Activated CD8-positive, alpha-beta memory T cell treated with anti-CD3 and anti-CD28 coated beads, Interleukin-2, amount 50 U/mL, for 24 hours (primary cell): ENCODE data around the gene DUSP22.
"Not testable (repeated sequence)": the region's sequence is repeated elsewhere in the genome, so short reads cannot be mapped to it uniquely, and the experiment has no call there.

Experiments used
- DNase-seq: peaks from one replicate; pipeline ENCODE4 v3.0.0-alpha.2; 2020; ENCODE audit errors: extremely low read depth

Gene DUSP22

DNA sequence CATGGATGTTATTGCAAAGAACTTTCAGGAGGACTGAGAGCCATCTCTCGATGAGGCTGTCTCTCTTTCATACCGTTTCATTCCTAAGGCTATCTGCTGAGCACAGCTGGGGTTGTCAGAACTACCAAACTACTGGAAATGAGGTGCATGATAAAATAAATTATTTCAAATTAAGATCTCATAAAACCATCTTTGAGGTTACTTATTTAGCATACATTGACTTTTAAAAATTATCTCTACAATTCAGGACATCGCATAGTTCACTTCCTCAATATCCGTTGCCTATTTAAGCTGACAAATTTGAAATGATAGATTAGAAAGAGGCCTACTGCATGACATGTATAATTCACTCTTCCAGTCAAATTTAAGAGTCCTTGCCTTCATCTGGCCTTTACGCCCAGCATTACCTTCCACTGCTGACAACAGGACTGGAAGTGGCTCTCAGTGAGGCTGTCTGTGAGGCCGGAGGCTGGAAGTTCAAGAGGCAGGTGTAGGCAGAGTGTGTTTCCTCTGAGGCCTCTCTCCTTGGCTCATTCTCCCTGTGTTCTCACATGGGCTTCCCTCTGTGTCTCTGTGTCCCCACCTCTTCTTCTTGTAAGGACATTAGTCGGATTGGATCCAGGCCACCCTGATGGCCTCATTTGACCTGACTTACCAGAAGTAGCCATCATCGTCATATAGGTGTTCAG, 12.8 kb upstream of the DUSP22 start:
- no peak for DNase-seq

DNA sequence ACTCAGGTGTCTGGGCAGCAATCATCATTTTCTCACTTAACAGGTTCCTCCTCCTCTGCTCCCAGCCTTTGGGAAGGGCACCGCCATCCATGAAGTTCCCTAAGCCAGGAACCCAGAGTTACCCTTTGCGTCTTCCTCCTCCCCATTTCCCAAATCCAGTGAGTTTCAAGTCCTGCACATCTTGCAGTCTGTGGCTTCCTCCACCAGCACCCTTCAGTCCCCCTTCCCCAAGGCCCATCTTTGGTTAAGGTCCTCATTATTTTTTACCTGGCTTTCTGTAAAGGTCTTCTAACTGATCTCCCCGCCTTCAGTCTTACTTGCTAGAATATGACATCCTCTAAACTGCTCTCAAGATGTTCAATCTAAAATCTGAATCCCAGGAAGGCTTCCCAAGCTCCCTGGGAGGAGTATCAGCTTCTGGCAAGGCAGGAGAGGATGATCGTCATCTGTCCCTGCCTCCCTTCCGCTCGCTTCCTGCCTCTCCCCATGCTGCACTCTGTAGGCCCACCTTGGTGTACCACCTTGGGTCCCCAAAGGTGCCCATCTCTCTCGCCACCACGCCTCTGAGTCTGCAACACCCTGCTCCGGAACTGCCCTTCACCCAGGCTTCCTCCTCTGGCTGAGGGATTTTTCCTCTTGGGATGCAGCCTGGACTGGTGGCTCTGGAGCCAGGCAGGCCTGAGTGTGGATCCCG, 11.4 kb upstream of the DUSP22 start:
- no peak for DNase-seq

GRCh38 chr6:281469-282103, 10.7 kb upstream of the DUSP22 start:
- DNase-seq: no peak

DNA sequence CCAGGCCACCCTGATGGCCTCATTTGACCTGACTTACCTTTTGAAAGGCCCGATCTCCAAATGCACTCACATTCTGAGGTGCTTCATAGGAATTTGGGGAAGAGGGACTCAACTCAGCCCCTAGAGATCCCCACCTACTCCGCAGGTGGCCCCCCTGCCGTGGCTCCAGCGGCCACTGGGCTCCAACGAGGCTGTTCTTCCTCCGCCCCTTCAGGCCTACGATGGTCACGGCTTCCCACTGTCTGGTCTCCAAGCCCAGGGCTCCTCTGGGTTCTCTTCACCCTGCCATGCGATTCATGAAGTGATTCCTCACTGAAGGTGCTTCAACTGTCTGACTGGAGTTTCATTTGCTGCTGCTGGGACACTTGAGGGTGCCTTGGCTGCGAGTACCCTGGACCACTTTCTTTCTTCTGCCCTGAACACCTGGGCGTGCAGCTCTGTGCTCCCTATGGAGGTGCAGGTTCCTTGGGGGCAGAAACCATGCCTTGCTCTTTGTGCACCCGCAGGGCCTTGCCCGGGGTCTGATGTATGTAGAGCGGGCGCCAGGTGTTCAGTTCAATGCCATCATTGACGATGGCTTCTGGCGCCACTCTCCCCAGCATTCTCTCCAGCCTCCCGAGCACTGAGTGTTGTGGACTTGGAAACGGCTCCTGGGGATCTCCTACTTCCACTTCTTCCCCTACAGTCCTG, 10.0 kb upstream of the DUSP22 start:
- DNase-seq: no peak

- no peak for DNase-seq
Measured at GRCh38 chr6:282867-283416, 9.3 kb upstream of the DUSP22 start.

GRCh38 chr6:284486-284885, 7.8 kb upstream of the DUSP22 start:
- DNase-seq: no peak

DNA sequence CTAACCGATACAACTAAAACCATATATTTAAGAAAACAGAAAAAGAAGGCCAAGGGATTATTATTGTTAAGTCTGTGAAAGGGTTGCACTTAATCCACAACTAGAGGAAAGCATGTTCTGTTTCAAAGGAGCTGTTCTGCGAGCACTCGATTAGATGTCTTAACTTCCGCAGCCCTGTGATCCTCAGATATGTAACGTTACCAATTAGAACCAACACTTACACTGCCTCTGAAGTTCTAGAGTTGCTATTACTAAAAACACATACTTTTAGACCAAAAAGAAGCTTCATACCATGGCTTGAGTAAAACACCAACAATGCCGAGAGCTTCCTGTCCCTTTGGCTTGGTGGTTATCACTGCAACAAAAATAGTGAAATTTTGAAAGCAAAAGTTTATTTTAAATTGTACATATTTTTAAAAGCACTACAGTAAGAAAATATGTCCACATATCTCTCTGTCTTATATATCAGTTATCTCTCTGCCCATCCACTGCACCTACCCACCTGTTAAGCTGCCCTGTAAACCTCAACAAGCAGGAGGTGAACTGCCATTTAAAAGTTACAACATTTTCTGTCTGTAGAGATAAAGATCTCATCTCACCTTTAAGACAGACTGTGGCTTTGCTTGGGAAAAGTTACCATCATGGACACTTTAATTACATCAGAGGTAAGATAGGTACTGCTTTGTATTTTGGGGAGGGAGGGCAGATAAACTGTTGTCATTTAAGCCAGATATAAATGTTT, 7.1 kb upstream of the DUSP22 start:
- DNase-seq: no peak

- not testable (repeated sequence) for DNase-seq
Measured at GRCh38 chr6:285902-286301, 6.4 kb upstream of the DUSP22 start.

DNA sequence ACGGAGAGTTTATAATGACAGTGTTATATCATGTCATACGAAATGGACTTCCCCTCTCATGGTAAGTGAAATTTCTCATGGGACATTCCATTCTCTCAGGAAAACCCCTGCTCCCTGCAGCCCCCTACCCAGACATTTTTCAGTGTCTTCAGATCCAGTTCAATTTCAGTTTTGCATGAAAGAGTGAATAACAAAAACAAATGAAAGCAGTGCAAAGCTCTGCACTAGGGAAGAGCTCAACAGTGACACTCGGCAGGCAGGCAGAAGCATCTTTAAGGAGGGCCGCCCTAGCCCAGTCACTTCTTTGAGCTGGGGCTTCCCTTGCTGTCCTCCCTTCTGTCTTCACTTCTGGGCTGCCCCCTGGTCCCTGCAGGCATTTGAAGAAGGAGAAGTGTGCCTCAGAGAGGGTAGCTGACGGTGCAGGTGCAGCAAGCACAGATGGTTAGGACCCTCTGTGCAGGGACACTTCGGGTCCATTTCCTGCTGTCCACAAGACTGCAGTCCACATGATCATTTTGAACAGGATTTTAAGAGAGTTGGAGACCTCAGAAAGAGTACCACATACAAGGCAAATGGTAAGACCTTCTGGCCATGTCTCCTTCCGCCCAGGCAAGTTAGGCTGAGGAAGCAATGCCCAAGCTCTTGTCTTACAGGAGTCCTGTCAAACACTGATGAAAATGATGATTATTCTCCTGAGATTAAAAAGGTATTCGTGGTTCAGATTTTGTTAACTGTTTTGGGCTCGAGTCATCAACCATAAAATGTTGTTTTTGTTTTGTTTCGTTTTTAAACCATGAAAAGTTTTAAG, 5.4 kb upstream of the DUSP22 start:
- no peak for DNase-seq

DNA sequence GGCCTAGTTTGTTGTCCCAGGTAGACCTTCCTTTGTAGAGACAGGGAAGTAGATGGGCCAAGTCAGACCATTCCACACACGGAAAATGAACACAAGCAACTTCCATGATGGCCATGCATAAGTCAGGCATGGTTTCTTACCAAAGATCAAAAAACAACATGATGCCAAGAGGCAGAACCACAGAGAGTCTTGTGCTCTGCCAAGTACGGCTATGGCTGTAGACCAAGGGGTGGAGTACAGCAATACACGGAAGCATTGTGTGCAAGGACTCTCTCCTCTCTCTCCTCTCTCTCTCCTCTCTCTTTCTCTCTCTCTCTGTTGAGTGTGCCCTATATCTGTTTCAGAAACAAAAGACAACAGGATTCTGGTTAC, 4.8 kb upstream of the DUSP22 start:
- DNase-seq: no peak

DNA sequence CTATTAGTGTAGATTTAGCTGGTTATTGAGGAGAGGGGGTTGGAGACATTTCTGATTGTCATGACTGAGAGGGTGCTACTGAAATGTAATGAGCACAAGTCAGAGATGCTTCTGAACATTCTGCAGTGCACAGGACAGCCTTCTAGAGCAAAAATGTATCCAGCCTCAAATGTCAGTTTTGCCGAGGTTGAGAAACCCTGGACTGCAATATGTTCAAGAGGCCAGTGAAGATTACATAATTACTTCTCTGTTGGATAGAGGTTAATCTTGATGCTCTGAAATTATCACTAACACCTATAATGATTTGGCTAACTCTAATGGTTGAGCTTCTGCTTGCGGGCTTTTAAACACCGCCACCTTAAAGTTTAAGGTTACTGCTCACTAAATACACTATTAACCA, 3.4 kb upstream of the DUSP22 start:
- no peak for DNase-seq

GRCh38 chr6:290111-290922, 2.0 kb upstream of the DUSP22 start:
- no peak for DNase-seq

- DNase-seq: no peak
Measured at GRCh38 chr6:291204-291696, 1.0 kb upstream of the DUSP22 start.

DNA sequence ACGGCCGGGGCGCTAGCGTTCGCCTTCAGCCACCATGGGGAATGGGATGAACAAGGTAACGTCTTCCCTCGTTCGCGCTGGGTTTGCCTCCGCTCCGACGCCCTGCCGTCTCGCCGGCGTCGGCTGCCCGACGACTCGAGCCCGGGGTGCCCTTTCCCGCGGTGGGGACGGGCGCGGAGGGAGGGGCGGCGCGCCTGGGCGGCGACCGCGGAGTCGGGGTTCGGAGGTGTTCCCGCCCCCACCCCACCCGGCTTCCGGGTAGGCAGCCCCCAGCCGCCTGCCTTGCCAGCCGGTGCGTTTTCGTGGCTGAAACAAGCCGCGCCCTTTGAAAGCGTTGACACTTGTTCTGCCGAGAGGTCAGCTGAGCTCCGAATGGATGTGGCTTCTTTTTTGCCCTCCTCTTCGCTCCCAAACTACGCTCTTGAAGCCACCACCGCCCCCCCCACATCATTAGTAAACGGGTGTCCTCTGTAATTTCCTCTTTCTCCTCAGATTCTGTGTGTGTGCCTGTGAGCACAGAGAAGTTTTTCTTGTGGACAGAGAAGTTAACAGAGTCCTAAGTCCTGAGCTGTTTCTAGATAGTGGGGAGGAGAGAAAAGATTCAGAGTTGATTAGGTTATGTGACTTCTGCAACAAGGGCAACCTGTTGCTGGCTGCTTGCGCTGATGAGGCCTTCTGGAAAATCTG, 362 bp downstream of the DUSP22 start:
- DNase-seq: peak; percentile 38

GRCh38 chr6:293193-294174, 1.2 kb downstream of the DUSP22 start:
- DNase-seq: no peak

DNA sequence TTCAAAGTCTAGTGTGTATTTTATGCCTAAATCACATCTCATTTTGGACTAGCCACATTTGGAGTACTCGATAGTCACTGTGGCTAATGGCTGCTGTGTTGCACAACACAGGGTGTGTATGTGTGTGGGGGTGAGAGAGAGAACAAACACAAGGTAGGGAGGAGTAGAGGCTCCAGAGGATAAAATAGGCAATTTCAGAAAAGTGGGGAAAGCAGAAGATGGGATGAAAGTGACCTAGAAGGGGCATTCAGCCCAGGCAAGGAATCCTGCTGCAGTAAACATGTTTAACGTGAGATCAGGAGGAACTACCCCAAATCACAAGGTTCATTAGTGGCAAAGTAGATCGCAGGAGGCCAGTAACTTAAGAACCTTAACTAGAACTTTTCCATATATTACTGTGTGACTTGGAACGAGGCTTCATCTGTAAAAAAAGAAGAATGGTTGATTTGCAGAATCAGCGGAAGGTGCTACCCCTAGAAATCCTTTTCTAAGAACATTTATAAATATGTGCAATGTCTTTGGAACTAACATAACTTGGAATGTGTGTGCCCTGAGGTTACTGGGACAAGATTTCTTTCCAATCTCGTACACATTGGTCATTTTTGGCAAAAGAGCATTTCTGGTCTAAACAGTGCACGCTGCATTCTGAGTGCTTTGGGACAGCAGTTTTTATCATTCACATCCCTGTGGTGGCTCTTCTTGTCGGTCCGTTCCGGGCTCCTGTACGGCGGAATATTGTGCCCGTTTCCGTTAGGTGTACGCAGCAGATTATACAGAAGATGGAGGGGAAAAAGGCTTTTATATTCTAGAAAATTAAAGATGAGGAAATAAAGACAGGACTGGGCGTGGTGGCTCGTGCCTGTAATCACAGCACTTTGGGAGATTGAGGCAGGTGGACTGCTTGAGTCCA, 2.6 kb downstream of the DUSP22 start:
- DNase-seq: no peak
